Suprapubic skin (tissue), 4 donors: ENCODE measurements around the gene ADORA1. TPM values are rescaled to one million over a fixed set of nuclear protein-coding genes. Genes with fewer than 3 reads are reported as not detected.

Experiments used
- DNase-seq, 2 donors: peaks; one replicate each; pipeline ENCODE4 v3.0.0-alpha.2; 2019; ENCODE audit warnings: low spot score in 2 of 2
- H3K27ac ChIP-seq: fragments of 200-600 bp; sonication (generic); one replicate; pipeline ENCODE4 v1.5.1; 2019
- H3K27me3 ChIP-seq: fragments of 200-600 bp; sonication (generic); one replicate; pipeline ENCODE4 v1.5.1; 2019
- H3K36me3 ChIP-seq: fragments of 200-600 bp; sonication (generic); one replicate; pipeline ENCODE4 v1.5.1; 2019
- H3K4me1 ChIP-seq: fragments of 200-600 bp; sonication (generic); one replicate; pipeline ENCODE4 v1.5.1; 2019
- H3K4me3 ChIP-seq: fragments of 200-600 bp; sonication (generic); one replicate; pipeline ENCODE4 v1.5.1; 2019; ENCODE audit warnings: mild to moderate bottlenecking
- H3K9me3 ChIP-seq: fragments of 200-600 bp; sonication (generic); one replicate; pipeline ENCODE4 v1.5.1; 2019
- EP300 ChIP-seq: sonication (generic); formaldehyde crosslinking; IDR thresholded peaks from one replicate; pipeline ENCODE4 v1.6.1; 2017; ENCODE audit warnings: antibody characterized with exemption
- POLR2A ChIP-seq, 2 donors: fragments of 450-650 bp; IDR thresholded peaks; one replicate each; pipeline ENCODE4 v1.6.1; 2017; ENCODE audit warnings: antibody characterized with exemption in 2 of 2, mild to moderate bottlenecking in 2 of 2, moderate library complexity in 2 of 2
- POLR2AphosphoS5 ChIP-seq, 3 donors: sonication (generic); formaldehyde crosslinking; IDR thresholded peaks; one replicate each; pipeline ENCODE4 v1.6.1; 2017; ENCODE audit warnings: antibody characterized with exemption in 3 of 3
- WGBS: methylation state at CpG from one replicate; pipeline ENCODE4 v1.1.5; 2018; 5-methylcytosine and 5-hydroxymethylcytosine counted together
- total RNA-seq, 4 donors: library from RNA; depleted of rRNA; stranded (reverse); fragments of >200 nt; gene quantifications; one replicate each; pipeline ENCODE4 v1.1.0, GENCODE V29; 2016
- TF ChIP-seq, protein P1 (sequence below), 2 donors: fragments of 200-600 bp in 1 of 2; fragments of 450-650 bp in 1 of 2; sonication (generic) in 1 of 2; IDR thresholded peaks; one replicate each; pipeline ENCODE4 v1.5.1; 2016 to 2019; ENCODE audit warnings: antibody characterized with exemption in 2 of 2, mild to moderate bottlenecking in 1 of 2, moderate library complexity in 1 of 2

Gene ADORA1
- total RNA-seq, 4 donors from 2014 or later: 3.4 to 8.2 (median 5.6) TPM

DNA sequence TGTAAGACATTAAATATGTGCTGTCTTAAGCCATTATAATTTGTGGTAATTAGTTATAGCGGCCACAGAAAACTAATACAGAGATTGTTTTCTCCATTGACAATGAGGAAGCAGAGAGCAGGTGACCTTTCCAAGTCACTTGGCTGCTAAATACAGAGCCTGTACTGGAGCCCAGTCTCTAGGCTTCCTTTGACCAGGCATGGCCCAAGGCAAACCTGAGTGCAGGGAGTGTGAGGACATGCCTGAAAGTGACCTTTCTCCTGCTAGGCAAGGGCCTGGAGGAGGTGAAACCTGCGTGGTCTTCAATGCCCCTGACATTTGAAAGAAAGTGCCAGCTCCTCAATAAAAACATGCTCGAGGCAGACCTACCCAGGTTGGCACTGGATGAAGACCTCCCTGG, 71.5 kb downstream of the ADORA1 start:
- Histone ChIP-seq H3K36me3 (no peaks in the 10 kb centered on the region), H3K27ac (no peak overlapping the region), H3K27me3 (peaks cover 3% of the 10 kb centered on the region), H3K4me1 (peaks cover 20% of the 10 kb centered on the region), H3K4me3 (no peak overlapping the region), H3K9me3 (no peaks in the 10 kb centered on the region)
- 66% methylated on average over 2 of the region's 3 CpGs for WGBS
- no peak for DNase-seq
- no peak for TF ChIP-seq EP300
- TF ChIP-seq, protein P1, sequence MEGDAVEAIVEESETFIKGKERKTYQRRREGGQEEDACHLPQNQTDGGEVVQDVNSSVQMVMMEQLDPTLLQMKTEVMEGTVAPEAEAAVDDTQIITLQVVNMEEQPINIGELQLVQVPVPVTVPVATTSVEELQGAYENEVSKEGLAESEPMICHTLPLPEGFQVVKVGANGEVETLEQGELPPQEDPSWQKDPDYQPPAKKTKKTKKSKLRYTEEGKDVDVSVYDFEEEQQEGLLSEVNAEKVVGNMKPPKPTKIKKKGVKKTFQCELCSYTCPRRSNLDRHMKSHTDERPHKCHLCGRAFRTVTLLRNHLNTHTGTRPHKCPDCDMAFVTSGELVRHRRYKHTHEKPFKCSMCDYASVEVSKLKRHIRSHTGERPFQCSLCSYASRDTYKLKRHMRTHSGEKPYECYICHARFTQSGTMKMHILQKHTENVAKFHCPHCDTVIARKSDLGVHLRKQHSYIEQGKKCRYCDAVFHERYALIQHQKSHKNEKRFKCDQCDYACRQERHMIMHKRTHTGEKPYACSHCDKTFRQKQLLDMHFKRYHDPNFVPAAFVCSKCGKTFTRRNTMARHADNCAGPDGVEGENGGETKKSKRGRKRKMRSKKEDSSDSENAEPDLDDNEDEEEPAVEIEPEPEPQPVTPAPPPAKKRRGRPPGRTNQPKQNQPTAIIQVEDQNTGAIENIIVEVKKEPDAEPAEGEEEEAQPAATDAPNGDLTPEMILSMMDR (IDR thresholded peaks at IDR 0.05): no peak
- TF ChIP-seq POLR2AphosphoS5 (IDR thresholded peaks at IDR 0.05): no peak
- no peak for TF ChIP-seq POLR2A (IDR thresholded peaks at IDR 0.05)

DNA sequence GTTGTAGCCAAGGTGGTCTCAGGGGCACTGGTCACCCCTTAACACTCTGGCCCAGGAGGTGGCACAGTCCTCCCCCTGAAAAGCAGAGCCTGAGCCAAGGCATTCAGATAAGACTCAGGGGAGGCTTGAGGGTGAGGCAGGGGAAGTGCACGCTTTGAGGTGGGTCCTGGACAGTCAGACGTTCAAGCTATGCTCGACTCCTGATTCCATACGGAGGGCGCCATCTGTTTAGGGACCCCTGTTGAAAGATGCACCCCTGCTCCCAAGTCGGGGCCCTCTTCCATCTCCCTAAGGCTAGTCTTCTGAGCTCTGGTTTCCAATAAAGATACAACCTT, 71.9 kb downstream of the ADORA1 start:
- no peak for TF ChIP-seq EP300
- no peak for TF ChIP-seq POLR2A (IDR thresholded peaks at IDR 0.05)
- no peak for TF ChIP-seq POLR2AphosphoS5 (IDR thresholded peaks at IDR 0.05)
- TF ChIP-seq, protein P1 (IDR thresholded peaks at IDR 0.05): no peak
- Histone ChIP-seq H3K4me3 (no peak overlapping the region), H3K27me3 (peaks cover 3% of the 10 kb centered on the region), H3K4me1 (peaks cover 20% of the 10 kb centered on the region), H3K9me3 (no peaks in the 10 kb centered on the region), H3K27ac (no peak overlapping the region), H3K36me3 (no peaks in the 10 kb centered on the region)
- 81% methylated on average over 5 of the region's 6 CpGs for WGBS
- DNase-seq: no peak

DNA sequence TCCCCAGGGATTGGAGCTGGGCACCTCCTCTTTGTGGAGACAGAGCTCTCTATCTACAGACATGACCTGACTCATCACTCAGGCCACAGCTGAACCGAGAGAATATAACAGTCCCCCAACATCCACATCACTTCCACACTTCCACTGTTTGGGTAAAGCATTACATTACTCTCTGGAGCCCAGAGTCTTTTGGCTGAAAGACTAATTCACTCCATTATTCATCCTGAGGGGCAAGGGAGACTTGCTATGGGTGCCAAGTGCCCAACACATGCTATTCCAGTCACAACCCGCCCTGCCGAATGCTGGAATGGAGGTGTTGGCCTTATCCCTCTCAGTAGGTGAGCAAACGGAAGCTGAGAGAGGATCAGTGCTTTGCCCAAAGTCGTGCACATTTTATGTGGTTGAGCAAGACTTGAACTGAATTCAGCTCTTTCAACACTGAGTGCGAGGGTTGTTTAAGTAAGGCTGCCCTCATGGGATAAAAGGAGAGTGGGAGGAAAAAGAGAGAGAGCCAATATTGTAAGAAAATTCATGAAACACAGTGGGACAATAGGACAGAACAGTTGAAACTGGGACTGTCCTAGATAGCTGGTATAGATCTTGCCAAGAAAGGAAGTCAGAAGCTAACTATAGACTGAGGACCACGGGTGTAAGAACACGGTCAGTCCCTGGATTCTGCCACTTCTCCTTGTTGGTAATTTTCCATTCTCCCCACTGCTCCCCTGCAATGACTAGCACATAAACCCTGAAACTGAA, 72.5 kb downstream of the ADORA1 start:
- WGBS: 28% methylated on average over 8 of the region's 8 CpGs
- no peaks in the 10 kb centered on the region for H3K36me3 ChIP-seq
- H3K4me3 ChIP-seq: no peak overlapping the region
- DNase-seq: no peak
- no peaks in the 10 kb centered on the region for H3K9me3 ChIP-seq
- no peak for TF ChIP-seq EP300
- TF ChIP-seq POLR2A (IDR thresholded peaks at IDR 0.05): no peak
- no peak for TF ChIP-seq POLR2AphosphoS5 (IDR thresholded peaks at IDR 0.05)
- H3K27me3 ChIP-seq: peaks cover 3% of the 10 kb centered on the region
- H3K4me1 ChIP-seq: peaks cover 20% of the 10 kb centered on the region
- no peak overlapping the region for H3K27ac ChIP-seq

DNA sequence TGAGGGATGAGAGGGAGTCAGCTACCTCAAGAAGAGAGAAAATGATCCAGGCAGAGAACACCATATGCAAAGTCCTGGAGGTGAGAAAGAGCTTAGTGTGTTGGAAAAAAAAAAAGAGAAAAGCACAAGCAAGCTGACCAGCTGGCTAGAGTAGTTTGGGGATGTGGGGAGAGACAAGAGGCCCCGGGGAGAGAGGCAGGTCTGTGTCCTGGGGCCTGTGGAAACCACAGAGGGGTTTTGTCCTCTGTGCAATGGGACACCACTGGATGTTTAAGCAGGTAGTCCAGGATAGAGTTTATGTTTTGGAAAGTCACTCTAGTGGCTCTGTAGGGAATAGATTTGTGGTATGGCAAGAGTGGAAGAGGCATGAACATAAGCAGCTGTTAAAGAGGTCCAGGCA, 73.4 kb downstream of the ADORA1 start:
- Histone ChIP-seq H3K36me3 (no peaks in the 10 kb centered on the region), H3K27me3 (peaks cover 3% of the 10 kb centered on the region), H3K4me1 (peaks cover 20% of the 10 kb centered on the region), H3K4me3 (no peak overlapping the region), H3K27ac (no peak overlapping the region), H3K9me3 (no peaks in the 10 kb centered on the region)
- TF ChIP-seq POLR2AphosphoS5 (IDR thresholded peaks at IDR 0.05): no peak
- DNase-seq: no peak
- 78% methylated on average over 1 of the region's 1 CpG for WGBS

DNA sequence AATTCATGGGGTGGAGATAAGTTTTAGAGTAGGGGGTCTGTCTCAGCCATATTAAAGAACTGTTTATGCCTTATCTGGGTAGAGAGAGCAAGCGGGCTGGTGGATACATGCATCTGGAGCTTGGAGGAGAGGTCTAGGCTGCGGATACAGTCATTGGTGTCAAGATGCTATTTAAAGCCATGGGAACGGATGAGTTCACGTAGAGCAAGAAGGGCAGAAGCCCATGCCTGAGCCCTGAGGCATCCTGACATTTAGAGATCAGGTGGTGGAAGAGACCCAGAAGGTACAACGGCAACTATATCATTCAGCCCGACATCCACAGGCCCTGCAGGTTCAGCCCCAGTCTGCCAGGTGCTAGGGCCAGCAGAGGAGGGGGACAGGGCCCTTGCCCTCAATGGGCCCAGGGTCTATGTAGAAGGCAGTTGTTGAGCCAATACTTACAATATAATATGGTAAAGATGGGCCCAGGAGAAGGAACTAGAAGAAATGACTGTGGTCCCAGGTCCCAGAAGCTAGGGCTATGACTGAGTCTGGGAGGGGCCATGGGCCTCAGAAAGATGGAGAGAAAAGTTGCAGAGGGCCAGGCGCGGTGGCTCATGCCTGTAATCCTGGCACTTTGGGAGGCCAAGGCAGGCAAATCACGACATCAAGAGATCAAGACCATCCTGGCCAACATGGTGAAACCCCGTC, 74.1 kb downstream of the ADORA1 start:
- Histone ChIP-seq H3K9me3 (no peaks in the 10 kb centered on the region), H3K4me3 (no peak overlapping the region), H3K4me1 (peaks cover 20% of the 10 kb centered on the region), H3K27me3 (peaks cover 3% of the 10 kb centered on the region), H3K27ac (no peak overlapping the region), H3K36me3 (no peaks in the 10 kb centered on the region)
- no peak for TF ChIP-seq POLR2AphosphoS5 (IDR thresholded peaks at IDR 0.05)
- TF ChIP-seq, protein P1 (IDR thresholded peaks at IDR 0.05): no peak
- no peak for TF ChIP-seq POLR2A (IDR thresholded peaks at IDR 0.05)
- no peak for TF ChIP-seq EP300
- WGBS: 71% methylated on average over 10 of the region's 10 CpGs
- no peak for DNase-seq

DNA sequence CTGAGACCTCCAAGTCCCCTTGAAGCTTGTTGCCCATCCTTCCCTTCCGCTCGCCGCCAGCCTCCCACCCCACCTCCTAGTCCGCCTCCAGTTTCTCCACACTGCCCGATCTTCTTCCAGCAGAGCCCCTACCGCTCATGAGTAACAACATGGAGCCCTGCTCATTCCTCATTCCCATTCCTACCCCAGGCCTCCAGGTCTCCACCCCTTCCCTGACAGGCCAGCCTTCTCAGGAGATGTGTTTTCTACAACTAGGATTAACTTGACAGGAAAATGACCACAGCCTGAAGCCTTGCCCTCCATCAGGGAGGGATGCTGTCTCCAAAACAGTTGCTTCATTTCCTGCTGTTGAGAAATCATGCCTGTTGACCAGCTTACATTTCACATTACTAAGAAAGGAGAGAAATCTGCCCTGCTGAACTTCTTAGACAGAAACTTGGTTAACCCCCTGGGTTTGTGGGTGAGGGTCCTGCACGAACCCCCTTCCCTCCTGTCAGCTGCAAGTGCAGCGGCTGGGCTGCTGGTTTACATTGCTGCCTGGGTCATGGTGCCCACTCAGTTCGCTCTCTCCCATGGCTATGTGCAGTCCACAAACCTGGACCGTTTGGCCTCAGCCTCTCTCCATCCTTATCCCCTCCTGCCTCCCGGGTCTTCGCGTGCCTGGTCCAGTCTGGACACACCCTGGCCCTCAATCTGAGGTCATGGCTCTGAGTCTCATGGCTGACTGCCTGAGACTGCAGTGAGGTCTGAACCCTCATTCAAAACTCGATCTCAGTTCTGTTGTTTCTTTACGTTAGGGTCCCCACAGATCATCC, 75.1 kb downstream of the ADORA1 start:
- H3K27me3 ChIP-seq: peaks cover 3% of the 10 kb centered on the region

More for the DNA sequence above, 75.1 kb downstream of the ADORA1 start:
- no peak overlapping the region for H3K4me3 ChIP-seq
- no peak overlapping the region for H3K27ac ChIP-seq
- DNase-seq: no peak
- 84% methylated on average over 15 of the region's 15 CpGs for WGBS
- TF ChIP-seq EP300 (no peak), POLR2A (IDR thresholded peaks at IDR 0.05) (no peak), POLR2AphosphoS5 (IDR thresholded peaks at IDR 0.05) (no peak)
- TF ChIP-seq, protein P1 (IDR thresholded peaks at IDR 0.05): no peak
- H3K4me1 ChIP-seq: peaks cover 20% of the 10 kb centered on the region
- no peaks in the 10 kb centered on the region for H3K9me3 ChIP-seq
- no peaks in the 10 kb centered on the region for H3K36me3 ChIP-seq
